K562 (cell line): ENCODE results near the gene S100A6. TPM values are rescaled to one million over a fixed set of nuclear protein-coding genes. Genes with fewer than 3 reads are reported as not detected.

Source experiments
- BHLHE40 ChIP-seq: IDR thresholded peaks from 2 replicates; pipeline ENCODE4 v1.6.1; 2011; ENCODE audit warnings: low read length, improper control_type of control experiment
- FOXJ3 ChIP-seq: sonication (generic); formaldehyde crosslinking; IDR thresholded peaks from 2 replicates; pipeline ENCODE4 v1.4.0; 2020; ENCODE audit warnings: mild to moderate bottlenecking, missing genetic modification reagents
- HBP1 ChIP-seq: fragments of 450-650 bp; formaldehyde crosslinking; IDR thresholded peaks from 2 replicates; pipeline ENCODE4 v1.4.0; 2022; ENCODE audit warnings: missing genetic modification characterization
- HDAC8 ChIP-seq: fragments of 450-650 bp; IDR thresholded peaks from 2 replicates; pipeline ENCODE4 v1.6.1; 2016; ENCODE audit warnings: mild to moderate bottlenecking, missing genetic modification characterization, moderate library complexity, missing compliant biosample characterization
- NR4A1 ChIP-seq, 2 experiments: fragments of 250-450 bp in 1 of 2; fragments of 450-650 bp in 1 of 2; sonication (Bioruptor Pico) in 1 of 2; IDR thresholded peaks; 2 replicates each; pipeline versions ENCODE4 v1.4.0 to v1.6.1; 2016 to 2020; ENCODE audit warnings: mild to moderate bottlenecking in 2 of 2, missing compliant biosample characterization in 1 of 2, missing genetic modification characterization in 1 of 2, moderate library complexity in 1 of 2
- ZMIZ1 ChIP-seq, 2 experiments: fragments of 150-350 bp in 1 of 2; IDR thresholded peaks; 2 replicates each; pipeline ENCODE4 v1.6.1; 2012 to 2016; ENCODE audit warnings: low read depth in 2 of 2, low read length in 2 of 2, mild to moderate bottlenecking in 1 of 2, moderate library complexity in 1 of 2
- ZNF165 ChIP-seq: fragments of 250-450 bp; sonication (Bioruptor Pico); IDR thresholded peaks from 2 replicates; pipeline ENCODE4 v1.4.0; 2020; ENCODE audit warnings: borderline replicate concordance
- ZNF316 ChIP-seq: fragments of 450-650 bp; IDR thresholded peaks from 2 replicates; pipeline ENCODE4 v1.6.1; 2016
- ZNF592 ChIP-seq: fragments of 450-650 bp; IDR thresholded peaks from 2 replicates; pipeline ENCODE4 v1.6.1; 2017; ENCODE audit warnings: antibody characterized with exemption, mild to moderate bottlenecking
- ZNF609 ChIP-seq: sonication (generic); formaldehyde crosslinking; IDR thresholded peaks from 2 replicates; pipeline ENCODE4 v1.8.1; 2023; ENCODE audit warnings: missing genetic modification reagents, mild to moderate bottlenecking, borderline replicate concordance
- ZZZ3 ChIP-seq: fragments of 450-650 bp; IDR thresholded peaks from 2 replicates; pipeline ENCODE4 v1.6.1; 2016; ENCODE audit warnings: antibody characterized with exemption, mild to moderate bottlenecking, moderate library complexity
- polyA plus RNA-seq, 8 experiments: library from polyadenylated mRNA; depleted of rRNA in 4 of 8; stranded (reverse) in 5 of 8; unstranded in 3 of 8; fragments of >200 nt; fragmentation: Nextera tagmentation in 2 of 8; fragmentation: Illumina TruSeq in 1 of 8; extraction: Ambion mirVana in 2 of 8; extraction: Trizol in 1 of 8; gene quantifications; 2 replicates each; pipeline versions ENCODE4 v1.2.1 to v1.2.3, GENCODE V29; 2011 to 2014; ENCODE audit warnings: inconsistent platforms in 1 of 8, missing spikeins in 1 of 8
- total RNA-seq, 7 experiments: library from RNA; depleted of rRNA in 6 of 7; stranded (reverse); fragments of >200 nt in 6 of 7; fragmentation: Illumina TruSeq in 2 of 7; extraction: Trizol in 2 of 7; gene quantifications; 2 replicates each; pipeline versions ENCODE4 v1.2.1 to v1.2.3, GENCODE V29; 2011 to 2021; ENCODE audit warnings: low replicate concordance in 1 of 7

The S100A6 gene
- total and polyA plus RNA-seq, 9 of the 15 experiments (the other 6 are each of a cell fraction or from before 2014, with no cell fraction given): 9.8 to 66.5 (median 23.2) TPM

GRCh38 chr1:153566414-153567371 is 30.9 kb upstream of the S100A6 start (continued):
- no peak for TF ChIP-seq FOXJ3 (CRISPR knock-in tag)
- peak; percentile 99 for TF ChIP-seq ZNF592
- TF ChIP-seq ZZZ3: no peak
- TF ChIP-seq HDAC8 (tag): peak; percentile 79; the same call in 1 of the 2 replicates
- TF ChIP-seq ZMIZ1 (IDR thresholded peaks at IDR 0.05; ENCODE audit: low read depth in 2 of 2, low read length in 2 of 2): peak in 1 of 2 experiments; percentile 46; a peak in 1 of 4 replicates
- TF ChIP-seq HBP1 (CRISPR knock-in tag): no peak
- TF ChIP-seq ZNF609 (CRISPR knock-in tag): no peak
- peak; percentile 55 for TF ChIP-seq BHLHE40
- peak; percentile 77 for TF ChIP-seq ZNF316
- TF ChIP-seq ZNF165 (CRISPR knock-in tag): no peak
- TF ChIP-seq NR4A1 (CRISPR knock-in tag; IDR thresholded peaks at IDR 0.05): no peak
- peak; percentile 82 for TF ChIP-seq NR4A1 (tag; IDR thresholded peaks at IDR 0.05)
